A549 (cell line): ENCODE results near the gene RLN3. TPM values are rescaled to one million over a fixed set of nuclear protein-coding genes. Genes with fewer than 3 reads are reported as not detected.
"Not testable (repeated sequence)": the region's sequence is repeated elsewhere in the genome, so short reads cannot be mapped to it uniquely, and the experiment has no call there.

Source experiments
- ATAC-seq, 2 experiments: fragments of 200-7000 bp in 1 of 2; fragments of >200 bp in 1 of 2; cut with Nextera tagmentation in 1 of 2; cut with Tn5 transposase in 1 of 2; 3 replicates each; pipeline versions ENCODE4 v1.8.0 to v1.9.1; 2018 to 2020; ENCODE audit warnings: mild to moderate bottlenecking in 1 of 2, moderate library complexity in 1 of 2
- CTCF ChIA-PET: fragments of 300-600 bp; sonication (Branson Sonifier 250); formaldehyde crosslinking; extraction: SDS; loops from one replicate; lab custom pipeline; 2021; ENCODE audit warnings: antibody characterized with exemption, inconsistent platforms; lab: Yijun Ruan, JAX
- POLR2A ChIA-PET: fragments of 350-600 bp; formaldehyde crosslinking; extraction: SDS; loops from one replicate; lab custom pipeline; 2021; ENCODE audit warnings: antibody characterized with exemption, inconsistent platforms; lab: Yijun Ruan, JAX
- DNase-seq, 2 experiments: peaks; one replicate each; pipeline versions ENCODE4 v3.0.0 to v3.0.0-alpha.2; 2011 to 2016; ENCODE audit warnings: low read depth in 1 of 2, low spot score in 1 of 2
- FAIRE-seq: peaks from 2 replicates; lab custom pipeline; 2011; peaks lifted over from hg19 to GRCh38; lab: Jason Lieb, UNC
- H3K27ac ChIP-seq, 2 experiments: fragments of >200 bp; sonication (Bioruptor Twin); formaldehyde crosslinking; 3 replicates each; pipeline ENCODE4 v1.5.1; 2016 to 2017
- H3K4me1 ChIP-seq: fragments of >200 bp; sonication (Bioruptor Twin); formaldehyde crosslinking; 3 replicates; pipeline ENCODE4 v1.6.1; 2016
- H3K4me2 ChIP-seq: fragments of >200 bp; sonication (Bioruptor Twin); formaldehyde crosslinking; 3 replicates; pipeline ENCODE4 v1.6.1; 2016
- H3K4me3 ChIP-seq: fragments of >200 bp; sonication (Bioruptor Twin); formaldehyde crosslinking; 3 replicates; pipeline ENCODE4 v1.5.1; 2016
- H3K9me3 ChIP-seq: fragments of >200 bp; sonication (Bioruptor Twin); formaldehyde crosslinking; 3 replicates; pipeline ENCODE4 v1.6.1; 2016
- CEBPB ChIP-seq, 2 experiments: fragments of >200 bp in 1 of 2; sonication (Bioruptor Twin) in 1 of 2; formaldehyde crosslinking in 1 of 2; IDR thresholded peaks; 2 replicates each; pipeline ENCODE4 v1.6.1; 2012 to 2016
- CHD4 ChIP-seq: fragments of 200-600 bp; sonication (generic); IDR thresholded peaks from 2 replicates; pipeline ENCODE4 v1.6.1; 2016; ENCODE audit warnings: antibody characterized with exemption, mild to moderate bottlenecking, borderline replicate concordance
- EHMT2 ChIP-seq: fragments of 200-600 bp; sonication (generic); IDR thresholded peaks from 2 replicates; pipeline ENCODE4 v1.6.1; 2016; ENCODE audit warnings: antibody characterized with exemption, low read depth, mild to moderate bottlenecking, moderate library complexity
- ESRRA ChIP-seq: fragments of 150-350 bp; IDR thresholded peaks from 2 replicates; pipeline ENCODE4 v1.6.1; 2014; ENCODE audit warnings: mild to moderate bottlenecking, low read length, borderline replicate concordance
- HOXB5 ChIP-seq: fragments of 250-450 bp; sonication (Bioruptor Pico); IDR thresholded peaks from 2 replicates; pipeline ENCODE4 v1.5.0; 2020; ENCODE audit warnings: mild to moderate bottlenecking, moderate library complexity
- MAFK ChIP-seq: fragments of 450-650 bp; IDR thresholded peaks from 2 replicates; pipeline ENCODE4 v1.6.1; 2014; ENCODE audit not compliant: partially characterized antibody
- POLR2AphosphoS2 ChIP-seq: conservative IDR thresholded peaks from 2 replicates; pipeline ENCODE4 v1.6.1; 2012; ENCODE audit warnings: low read length, improper control_type of control experiment, inconsistent platforms
- RAD21 ChIP-seq, 2 experiments: fragments of >200 bp in 1 of 2; sonication (Bioruptor Twin) in 1 of 2; formaldehyde crosslinking in 1 of 2; IDR thresholded peaks in 1 of 2; conservative IDR thresholded peaks in 1 of 2; 2 replicates in 1 of 2; 3 replicates in 1 of 2; pipeline ENCODE4 v1.6.1; 2012 to 2018; ENCODE audit warnings: inconsistent platforms in 1 of 2
- RFX5 ChIP-seq: fragments of 450-650 bp; IDR thresholded peaks from 2 replicates; pipeline ENCODE4 v1.7.1; 2014; ENCODE audit warnings: antibody characterized with exemption, mild to moderate bottlenecking, moderate library complexity
- SMC3 ChIP-seq: fragments of >200 bp; sonication (Bioruptor Twin); formaldehyde crosslinking; IDR thresholded peaks from 3 replicates; pipeline ENCODE4 v1.6.1; 2018; ENCODE audit warnings: inconsistent platforms
- ZC3H11A ChIP-seq: fragments of 450-650 bp; IDR thresholded peaks from 2 replicates; pipeline ENCODE4 v1.6.1; 2014; ENCODE audit warnings: antibody characterized with exemption, mild to moderate bottlenecking
- WGBS: methylation state at CpG from one replicate; pipeline ENCODE4 v1.1.6; 2017; ENCODE audit errors: missing lambda C conversion rate; 5-methylcytosine and 5-hydroxymethylcytosine counted together
- polyA plus RNA-seq, 4 experiments: library from polyadenylated mRNA; depleted of rRNA in 3 of 4; stranded (reverse); fragments of >200 nt; fragmentation: RNase III in 1 of 4; extraction: RNeasy Plus Mini Kit Qiagen cat#74134 plus additional on column Dnase treatment in 1 of 4; gene quantifications; 2 replicates in 3 of 4; 3 replicates in 1 of 4; pipeline ENCODE4 v1.2.3, GENCODE V29; 2011 to 2017
- TF ChIP-seq, protein P1 (sequence below): fragments of >200 bp; sonication (Bioruptor Twin); formaldehyde crosslinking; IDR thresholded peaks from 3 replicates; pipeline ENCODE4 v1.5.1; 2016
- TF ChIP-seq, protein P2 (sequence below): IDR thresholded peaks from 2 replicates; pipeline ENCODE4 v1.6.1; 2012; ENCODE audit warnings: low read depth, borderline replicate concordance

The RLN3 gene
- polyA plus RNA-seq, 2 of the 4 experiments (the other 2 are of a cell fraction) = not detected

DNA sequence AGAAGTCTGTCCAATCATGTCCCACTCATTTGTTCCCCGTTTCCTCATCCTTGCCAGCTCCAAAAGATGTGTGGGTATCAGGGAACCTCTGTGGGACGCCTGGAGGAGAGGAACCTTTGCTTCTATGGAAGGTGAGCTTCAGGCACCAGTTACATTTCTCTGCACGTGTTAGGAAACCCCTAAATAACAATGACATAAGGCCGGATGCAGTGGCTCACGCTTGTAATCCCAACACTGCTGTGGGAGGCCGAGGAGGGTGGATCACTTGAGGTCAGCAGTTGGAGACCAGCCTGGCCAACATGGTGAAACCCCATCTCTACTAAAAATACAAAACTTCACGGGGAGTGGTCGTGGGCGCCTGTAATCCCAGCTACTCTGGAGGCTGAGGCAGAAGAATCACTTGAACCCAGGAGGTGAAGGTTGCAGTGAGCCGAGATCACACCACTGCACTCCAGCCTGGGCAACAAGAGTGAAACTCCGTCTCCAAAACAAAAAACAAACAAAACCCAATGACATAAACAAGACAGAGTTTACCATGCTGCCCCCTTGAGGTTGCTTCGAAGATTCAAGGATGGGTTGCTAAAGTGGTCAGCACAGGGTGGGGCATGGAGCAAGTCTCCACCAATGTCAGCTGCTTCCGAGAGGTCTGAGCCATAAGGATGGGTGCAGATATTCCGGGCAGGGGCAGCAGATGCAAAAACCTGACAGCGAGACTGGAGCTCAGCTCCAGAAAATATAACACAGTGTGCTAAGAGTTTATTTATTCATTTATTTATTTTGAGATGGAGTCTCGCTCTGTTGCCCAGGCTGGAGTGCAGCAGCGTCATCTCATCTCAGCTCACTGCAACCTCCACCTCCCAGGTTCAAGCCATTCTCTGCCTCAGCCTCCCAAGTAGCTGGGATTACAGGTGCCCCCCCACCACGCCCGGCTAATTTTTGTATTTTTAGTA lies 15.0 kb downstream of the RLN3 start:
- POLR2A ChIA-PET, FAIRE-seq: not testable (repeated sequence)
- TF ChIP-seq, protein P1, sequence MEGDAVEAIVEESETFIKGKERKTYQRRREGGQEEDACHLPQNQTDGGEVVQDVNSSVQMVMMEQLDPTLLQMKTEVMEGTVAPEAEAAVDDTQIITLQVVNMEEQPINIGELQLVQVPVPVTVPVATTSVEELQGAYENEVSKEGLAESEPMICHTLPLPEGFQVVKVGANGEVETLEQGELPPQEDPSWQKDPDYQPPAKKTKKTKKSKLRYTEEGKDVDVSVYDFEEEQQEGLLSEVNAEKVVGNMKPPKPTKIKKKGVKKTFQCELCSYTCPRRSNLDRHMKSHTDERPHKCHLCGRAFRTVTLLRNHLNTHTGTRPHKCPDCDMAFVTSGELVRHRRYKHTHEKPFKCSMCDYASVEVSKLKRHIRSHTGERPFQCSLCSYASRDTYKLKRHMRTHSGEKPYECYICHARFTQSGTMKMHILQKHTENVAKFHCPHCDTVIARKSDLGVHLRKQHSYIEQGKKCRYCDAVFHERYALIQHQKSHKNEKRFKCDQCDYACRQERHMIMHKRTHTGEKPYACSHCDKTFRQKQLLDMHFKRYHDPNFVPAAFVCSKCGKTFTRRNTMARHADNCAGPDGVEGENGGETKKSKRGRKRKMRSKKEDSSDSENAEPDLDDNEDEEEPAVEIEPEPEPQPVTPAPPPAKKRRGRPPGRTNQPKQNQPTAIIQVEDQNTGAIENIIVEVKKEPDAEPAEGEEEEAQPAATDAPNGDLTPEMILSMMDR = peak; percentile 46
- peak in 1 of 2 experiments; percentile 34; a peak in 2 of 5 replicates for TF ChIP-seq RAD21 (conservative IDR thresholded peaks at IDR 0.05 in 1 of 2, IDR thresholded peaks at IDR 0.05 in 1 of 2)

DNA sequence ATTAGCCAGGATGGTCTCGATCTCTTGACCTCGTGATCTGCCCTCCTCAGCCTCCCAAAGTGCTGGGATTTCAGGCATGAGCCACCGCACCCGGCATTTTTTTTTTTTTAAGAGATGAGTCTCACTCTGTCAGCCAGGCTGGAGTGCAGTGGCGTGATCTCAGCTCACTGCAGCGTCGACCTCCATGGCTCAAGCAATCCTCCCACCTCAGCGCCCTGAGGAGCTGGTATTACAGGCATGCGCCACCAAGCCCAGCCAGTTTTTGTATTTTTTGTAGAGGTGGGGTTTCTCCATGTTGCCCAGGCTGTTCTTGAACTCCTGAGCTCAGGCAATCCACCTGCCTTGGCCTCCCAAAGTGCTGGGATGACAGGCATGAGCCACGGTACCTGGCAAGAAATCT lies 19.9 kb downstream of the RLN3 start:
- POLR2A ChIA-PET, FAIRE-seq: not testable (repeated sequence)

More for the DNA sequence above, 15.0 kb downstream of the RLN3 start:
- 54% methylated on average over 14 of the region's 19 CpGs for WGBS
- peak; percentile 69 to 82 for DNase-seq
- H3K27ac ChIP-seq, H3K4me3 ChIP-seq, H3K4me1 ChIP-seq, H3K9me3 ChIP-seq: not testable (repeated sequence)
- 0 out of 3 replicates have a peak overlapping the region, but pooled peaks have one; percentile 17 for H3K4me2 ChIP-seq
- CTCF ChIA-PET = interaction anchor here (0.8 to 3.2 kb wide), 17 partner anchors 9 to 162 kb away, joined by 3 to 19 read pairs (median 4); partner anchors contain the start of gene IL27RA
- peak; percentile 96 to 97 for ATAC-seq

DNA sequence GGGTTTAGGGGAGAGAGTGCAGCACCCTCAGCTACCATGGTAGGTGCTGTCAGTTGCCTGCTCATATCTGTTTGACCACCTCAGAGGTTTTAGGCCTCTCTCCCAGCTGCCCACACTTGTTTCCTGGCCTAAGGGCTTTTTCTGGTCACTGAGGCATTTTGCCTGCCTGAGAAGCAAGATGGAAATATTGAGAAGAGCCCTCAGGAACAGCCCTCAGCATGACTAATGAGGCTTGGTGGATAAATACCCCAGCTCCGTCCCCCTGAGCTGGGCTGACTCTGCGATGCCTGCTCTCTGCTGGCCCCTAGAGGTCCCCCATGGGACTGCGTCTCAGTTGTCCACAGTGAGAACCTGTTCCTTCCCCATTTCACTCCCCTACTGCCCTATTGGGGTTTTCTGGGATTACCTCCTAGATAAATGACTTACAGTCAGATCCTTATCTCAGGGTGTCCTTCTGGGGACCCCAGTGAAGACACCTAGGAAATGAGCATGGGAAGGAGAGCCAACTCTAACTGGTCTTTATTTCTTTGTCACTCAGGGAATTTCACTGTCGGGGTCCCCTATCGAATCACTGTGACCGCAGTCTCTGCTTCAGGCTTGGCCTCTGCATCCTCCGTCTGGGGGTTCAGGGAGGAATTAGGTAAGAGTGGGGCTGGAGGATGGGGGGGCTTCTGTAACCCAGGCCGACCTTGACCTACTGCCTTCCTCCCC lies 20.6 kb downstream of the RLN3 start:
- ChIA-PET CTCF (interaction anchor here (0.8 to 4.3 kb wide), 8 partner anchors 10 to 41 kb away, joined by 3 to 33 read pairs (median 4); partner anchors contain the start of genes IL27RA and MISP3), POLR2A (no interaction called here)
- ATAC-seq (peak in 1 of 2 experiments; percentile 69; a peak in 3 of 6 replicates), FAIRE-seq (no peak), DNase-seq (peak; percentile 44 to 54)
- no peak overlapping the region for H3K4me3 ChIP-seq
- no peaks in the 10 kb centered on the region for H3K4me1 ChIP-seq
- 0 out of 3 replicates have a peak, but pooled peaks cover 3% of the 10 kb centered on the region for H3K9me3 ChIP-seq
- H3K4me2 ChIP-seq = no peak overlapping the region
- 83% methylated on average over 7 of the region's 8 CpGs for WGBS
- H3K27ac ChIP-seq = no peak overlapping the region
- TF ChIP-seq RAD21 (conservative IDR thresholded peaks at IDR 0.05 in 1 of 2, IDR thresholded peaks at IDR 0.05 in 1 of 2) = peak in 1 of 2 experiments; percentile 24; a peak in 1 of 5 replicates
- no peak for TF ChIP-seq ESRRA
- TF ChIP-seq, protein P1 = peak; percentile 30
- TF ChIP-seq, protein P2, sequence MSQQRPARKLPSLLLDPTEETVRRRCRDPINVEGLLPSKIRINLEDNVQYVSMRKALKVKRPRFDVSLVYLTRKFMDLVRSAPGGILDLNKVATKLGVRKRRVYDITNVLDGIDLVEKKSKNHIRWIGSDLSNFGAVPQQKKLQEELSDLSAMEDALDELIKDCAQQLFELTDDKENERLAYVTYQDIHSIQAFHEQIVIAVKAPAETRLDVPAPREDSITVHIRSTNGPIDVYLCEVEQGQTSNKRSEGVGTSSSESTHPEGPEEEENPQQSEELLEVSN = no peak
- TF ChIP-seq RFX5 = no peak

More for the DNA sequence above, 19.9 kb downstream of the RLN3 start:
- ATAC-seq, H3K4me2 ChIP-seq, H3K4me3 ChIP-seq, H3K27ac ChIP-seq, H3K9me3 ChIP-seq, H3K4me1 ChIP-seq, DNase-seq: not testable (repeated sequence)
- CTCF ChIA-PET = interaction anchor here (0.6 to 4.3 kb wide), 9 partner anchors 11 to 459 kb away, joined by 3 to 33 read pairs (median 3); partner anchors contain the start of genes IL27RA and MISP3
- over 99% methylated on average over 10 of the region's 10 CpGs for WGBS

DNA sequence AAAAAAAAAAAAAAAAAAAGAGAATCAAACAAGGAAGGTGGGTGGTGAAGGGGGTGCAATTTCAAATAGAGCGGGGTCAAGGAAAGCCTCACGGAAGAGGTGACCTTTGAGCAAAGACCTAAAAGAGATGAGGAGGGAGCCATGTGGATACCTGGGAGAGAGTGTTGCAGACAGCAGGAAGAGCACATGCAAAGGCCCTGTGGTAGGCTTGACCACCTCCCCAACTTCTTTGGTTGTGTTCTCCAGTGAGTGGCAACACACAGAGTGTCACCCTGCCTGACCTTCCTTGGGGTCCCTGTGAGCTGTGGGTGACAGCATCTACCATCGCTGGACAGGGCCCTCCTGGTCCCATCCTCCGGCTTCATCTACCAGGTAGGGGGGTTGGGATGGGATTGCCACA lies 22.6 kb downstream of the RLN3 start:
- WGBS = 94% methylated on average over 4 of the region's 4 CpGs
- H3K4me2 ChIP-seq = no peak overlapping the region
- H3K27ac ChIP-seq = no peak overlapping the region
- 0 out of 3 replicates have a peak, but pooled peaks cover 3% of the 10 kb centered on the region for H3K9me3 ChIP-seq
- no peak overlapping the region for H3K4me3 ChIP-seq
- ATAC-seq (no peak), FAIRE-seq (no peak), DNase-seq (no peak)
- TF ChIP-seq HOXB5 = no peak
- TF ChIP-seq ZC3H11A = no peak
- TF ChIP-seq CEBPB (IDR thresholded peaks at IDR 0.05) = no peak
- no peak for TF ChIP-seq SMC3
- TF ChIP-seq CHD4 = no peak
- no peak for TF ChIP-seq EHMT2
- TF ChIP-seq ESRRA = no peak
- no peak for TF ChIP-seq MAFK
- TF ChIP-seq POLR2AphosphoS2 = no peak
- no peaks in the 10 kb centered on the region for H3K4me1 ChIP-seq
- CTCF ChIA-PET = interaction anchor here (1.1 to 4.2 kb wide), 4 partner anchors 8 to 170 kb away, joined by 3 to 33 read pairs (median 7); no protein-coding TSS in a partner anchor
- POLR2A ChIA-PET = no interaction called here

DNA sequence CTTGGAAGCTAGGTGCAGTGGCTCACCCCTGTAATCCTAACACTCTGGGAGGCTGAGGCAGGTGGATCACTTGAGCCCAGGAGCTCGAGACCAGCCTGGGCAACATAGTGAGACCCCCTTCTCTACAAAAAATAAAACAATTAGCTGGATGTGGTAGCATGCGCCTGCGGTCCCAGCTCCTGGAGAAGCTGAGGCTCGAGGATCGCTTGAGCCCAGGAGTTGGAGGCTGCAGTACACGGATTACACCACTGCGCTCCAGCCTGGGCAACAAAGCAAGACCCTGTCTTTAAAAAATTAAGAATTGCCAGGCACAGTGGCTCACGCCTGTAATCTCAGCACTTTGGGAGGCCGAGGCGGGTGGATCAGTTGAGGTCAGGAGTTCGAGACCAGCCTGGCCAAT lies 23.0 kb downstream of the RLN3 start:
- POLR2A ChIA-PET, DNase-seq, H3K4me1 ChIP-seq, H3K4me3 ChIP-seq, H3K9me3 ChIP-seq, H3K4me2 ChIP-seq, ATAC-seq, FAIRE-seq, H3K27ac ChIP-seq: not testable (repeated sequence)
- 93% methylated on average over 11 of the region's 11 CpGs for WGBS
- CTCF ChIA-PET = interaction anchor here (1.1 to 4.2 kb wide), 5 partner anchors 8 to 171 kb away, joined by 3 to 33 read pairs (median 5); no protein-coding TSS in a partner anchor
